Gastroesophageal sphincter (tissue), 4 donors: ENCODE results near the gene PRR11. TPM values are rescaled to one million over a fixed set of nuclear protein-coding genes. Genes with fewer than 3 reads are reported as not detected.

Experiments
- ATAC-seq: fragments of 150-250 bp; one replicate; pipeline ENCODE4 v1.9.1; 2016; ENCODE audit warnings: mild to moderate bottlenecking, moderate library complexity
- H3K27ac ChIP-seq, 4 donors: fragments of 200-600 bp; sonication (generic) in 3 of 4; 1 replicate in 3 of 4; 2 replicates in 1 of 4; pipeline ENCODE4 v1.5.1; 2016 to 2019
- H3K27me3 ChIP-seq: fragments of 200-600 bp; sonication (generic); one replicate; pipeline ENCODE4 v1.5.1; 2019
- H3K36me3 ChIP-seq, 2 donors: fragments of 200-600 bp; sonication (generic); one replicate each; pipeline ENCODE4 v1.5.1; 2019; ENCODE audit warnings: control low read depth in 1 of 2
- H3K4me1 ChIP-seq, 3 donors: fragments of 200-600 bp; sonication (generic); 1 replicate in 2 of 3; 2 replicates in 1 of 3; pipeline ENCODE4 v1.5.1; 2016 to 2019; ENCODE audit warnings: control low read depth in 2 of 3
- H3K4me3 ChIP-seq, 2 donors: fragments of 200-600 bp; sonication (generic); one replicate each; pipeline ENCODE4 v1.5.1; 2019; ENCODE audit warnings: mild to moderate bottlenecking in 1 of 2, moderate library complexity in 1 of 2
- H3K9me3 ChIP-seq, 3 donors: fragments of 200-600 bp; sonication (generic); one replicate each; pipeline ENCODE4 v1.5.1; 2017 to 2019; ENCODE audit warnings: control low read depth in 2 of 3
- CTCF ChIP-seq, 4 experiments: fragments of 200-600 bp in 2 of 4; fragments of 450-650 bp in 2 of 4; sonication (generic) in 1 of 4; IDR thresholded peaks; one replicate each; pipeline ENCODE4 v1.5.1; 2017 to 2019; ENCODE audit warnings: antibody characterized with exemption in 4 of 4, mild to moderate bottlenecking in 2 of 4, moderate library complexity in 2 of 4
- EP300 ChIP-seq: sonication (generic); formaldehyde crosslinking; IDR thresholded peaks from one replicate; pipeline ENCODE4 v1.6.1; 2017; ENCODE audit warnings: antibody characterized with exemption, mild to moderate bottlenecking
- POLR2A ChIP-seq, 2 donors: fragments of 450-650 bp; IDR thresholded peaks; one replicate each; pipeline ENCODE4 v1.6.1; 2017; ENCODE audit warnings: antibody characterized with exemption in 2 of 2, mild to moderate bottlenecking in 2 of 2, moderate library complexity in 1 of 2
- POLR2AphosphoS5 ChIP-seq: sonication (generic); formaldehyde crosslinking; IDR thresholded peaks from one replicate; pipeline ENCODE4 v1.6.1; 2017; ENCODE audit warnings: antibody characterized with exemption
- WGBS, 2 donors: methylation state at CpG; one replicate each; pipeline ENCODE4 v1.1.5; 2018; ENCODE audit warnings: low coverage in 1 of 2; 5-methylcytosine and 5-hydroxymethylcytosine counted together
- total RNA-seq, 4 donors: library from RNA; depleted of rRNA; stranded (reverse); fragments of >200 nt; gene quantifications; one replicate each; pipeline ENCODE4 v1.1.0, GENCODE V29; 2016

Gene PRR11
- total RNA-seq, 4 donors from 2014 or later, result 1.5 to 3.3 (median 1.7) TPM; not detected in 1

GRCh38 chr17:59151006-59151405 is 4.5 kb upstream of the PRR11 start:
- Histone ChIP-seq H3K9me3 (no peaks in the 10 kb centered on the region), H3K27me3 (no peaks in the 10 kb centered on the region), H3K36me3 (no peaks in the 10 kb centered on the region), H3K4me3 (no peak overlapping the region), H3K4me1 (peaks cover 7 to 42% (median 9%) of the 10 kb centered on the region in 3 donors), H3K27ac (no peak overlapping the region)
- 43 to 48% methylated on average over 5 of the region's 5 CpGs for WGBS, 2 donors
- ATAC-seq, result no peak
- TF ChIP-seq EP300 (no peak), CTCF (IDR thresholded peaks at IDR 0.05) (no peak), POLR2A (IDR thresholded peaks at IDR 0.05) (no peak), POLR2AphosphoS5 (no peak)

DNA sequence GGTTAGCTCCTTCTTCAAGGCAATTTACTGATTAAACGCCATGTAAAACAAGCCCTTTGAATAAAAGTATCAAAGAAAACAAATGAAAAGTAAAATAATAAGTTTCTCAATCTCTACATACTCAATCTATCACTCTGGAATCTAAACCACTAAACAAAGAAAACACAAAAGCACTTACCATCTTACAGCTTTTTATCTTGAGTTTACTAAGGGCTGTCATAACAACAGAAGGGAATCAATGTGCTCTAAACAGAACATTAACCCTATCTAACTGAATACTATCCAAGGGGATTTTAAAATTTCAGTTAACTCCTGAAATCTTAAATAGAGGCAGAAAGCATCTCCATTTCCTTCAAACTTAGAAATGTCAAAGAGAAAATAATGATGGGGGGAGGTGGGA is 4.0 kb upstream of the PRR11 start:
- Histone ChIP-seq H3K27me3 (no peaks in the 10 kb centered on the region), H3K9me3 (no peaks in the 10 kb centered on the region), H3K27ac (peak overlapping the region in 2 of 4 donors; percentile 17 to 44), H3K4me1 (peaks cover 7 to 46% (median 9%) of the 10 kb centered on the region in 3 donors), H3K4me3 (no peak overlapping the region), H3K36me3 (no peaks in the 10 kb centered on the region)
- no peak for ATAC-seq
- TF ChIP-seq POLR2AphosphoS5, result no peak
- no peak for TF ChIP-seq POLR2A (IDR thresholded peaks at IDR 0.05)
- TF ChIP-seq CTCF (IDR thresholded peaks at IDR 0.05), result no peak
- no peak for TF ChIP-seq EP300
- 58 to 63% methylated on average over 1 of the region's 1 CpG for WGBS, 2 donors

- Histone ChIP-seq H3K27me3 (no peaks in the 10 kb centered on the region), H3K4me1 (peaks cover 7 to 46% (median 9%) of the 10 kb centered on the region in 3 donors), H3K27ac (peak overlapping the region in 2 of 4 donors; percentile 87 to 91), H3K4me3 (no peak overlapping the region), H3K9me3 (no peaks in the 10 kb centered on the region), H3K36me3 (no peaks in the 10 kb centered on the region)
- no peak for ATAC-seq
- 33 to 50% methylated on average over 1 of the region's 1 CpG for WGBS, 2 donors
- TF ChIP-seq POLR2A (IDR thresholded peaks at IDR 0.05) (no peak), POLR2AphosphoS5 (no peak), CTCF (IDR thresholded peaks at IDR 0.05) (no peak), EP300 (no peak)
Measured at GRCh38 chr17:59152925-59153324, 2.6 kb upstream of the PRR11 start.

DNA sequence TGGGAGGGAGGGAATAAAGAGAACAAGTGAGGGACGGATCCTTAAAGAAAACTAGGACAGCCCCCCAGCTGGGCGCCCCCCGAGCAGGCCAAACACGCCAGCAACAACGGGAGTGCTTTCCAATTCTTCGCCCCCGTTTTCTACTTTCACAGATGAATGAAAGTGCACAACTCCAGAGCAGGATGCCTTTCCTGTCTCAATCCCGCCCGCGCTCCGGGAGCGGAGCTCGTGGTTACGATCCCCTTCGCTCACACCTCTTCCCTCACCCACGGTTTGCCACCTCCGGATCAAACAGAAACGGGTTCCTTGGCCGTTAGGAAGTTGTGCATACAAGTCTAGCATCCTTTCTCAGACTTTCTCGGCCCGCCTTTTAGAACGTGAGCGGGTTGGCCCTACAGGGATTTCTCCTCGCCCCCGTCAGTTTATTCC is 1.2 kb upstream of the PRR11 start:
- 0 to 1% methylated on average over 24 of the region's 25 CpGs for WGBS, 2 donors
- Histone ChIP-seq H3K4me1 (peaks cover 7 to 46% (median 9%) of the 10 kb centered on the region in 3 donors), H3K4me3 (peak overlapping the region; percentile 62 to 65), H3K27me3 (no peaks in the 10 kb centered on the region), H3K36me3 (no peaks in the 10 kb centered on the region), H3K27ac (peak overlapping the region; percentile 65 to 91 (median 86)), H3K9me3 (no peaks in the 10 kb centered on the region)
- ATAC-seq, result no peak
- TF ChIP-seq CTCF (IDR thresholded peaks at IDR 0.05) (no peak), POLR2A (IDR thresholded peaks at IDR 0.05) (no peak), POLR2AphosphoS5 (no peak), EP300 (no peak)

GRCh38 chr17:59154721-59155438 is 666 bp upstream of the PRR11 start, which contains the start of gene SKA2:
Gene SKA2 (minus strand): TSS chr17:59155186. CDS start chr17:59155163, 23 bp downstream.
- H3K27me3 ChIP-seq, result no peaks in the 10 kb centered on the region
- H3K4me1 ChIP-seq, result peaks cover 7 to 46% (median 9%) of the 10 kb centered on the region in 3 donors
- peak; percentile 95 for ATAC-seq
- peak in 1 of 4 experiments; percentile 2 for TF ChIP-seq CTCF (IDR thresholded peaks at IDR 0.05)
- TF ChIP-seq POLR2AphosphoS5, result peak; percentile 79
- TF ChIP-seq POLR2A (IDR thresholded peaks at IDR 0.05), result no peak
- 0% methylated on average over 2 to 14 of the region's 39 CpGs for WGBS, 2 donors
- H3K4me3 ChIP-seq, result peak within 1 kb of the TSS; percentile 62 to 65
- no peaks in the 10 kb centered on the region for H3K9me3 ChIP-seq
- no peaks in the 10 kb centered on the region for H3K36me3 ChIP-seq
- peak within 1 kb of the TSS; percentile 65 to 91 (median 86) for H3K27ac ChIP-seq
